Stimulated activated CD4-positive, alpha-beta T cell treated with anti-CD3 and anti-CD28 coated beads, Interleukin-12 subunit alpha, Interleukin-12 subunit beta, amount 100 ng/mL, for 24 hours (primary cell): ENCODE results near the gene SKIL.
"Not testable (repeated sequence)": the region's sequence is repeated elsewhere in the genome, so short reads cannot be mapped to it uniquely, and the experiment has no call there.

Experiments used
- DNase-seq, 2 experiments: peaks; one replicate each; pipeline ENCODE4 v3.0.0-alpha.2; 2020; ENCODE audit warnings: low read depth in 2 of 2

The SKIL gene

GRCh38 chr3:170357176-170358041, at the start of gene SKIL:
TSS of gene SKIL (plus strand) at chr3:170357715. CDS start at chr3:170360332, 2,617 bp downstream.
- DNase-seq = peak; percentile 89 to 93

- no peak for DNase-seq
Observed at GRCh38 chr3:170309046-170309445, 48.5 kb upstream of the SKIL start.

GRCh38 chr3:170317954-170318353, 39.6 kb upstream of the SKIL start:
- DNase-seq = no peak

- no peak for DNase-seq
Observed at GRCh38 chr3:170320461-170321121, 36.9 kb upstream of the SKIL start.

GRCh38 chr3:170321321-170322034, 36.0 kb upstream of the SKIL start:
- no peak for DNase-seq

- no peak for DNase-seq
Observed at GRCh38 chr3:170322566-170323269, 34.8 kb upstream of the SKIL start.

- no peak for DNase-seq
Observed at GRCh38 chr3:170323331-170323730, 34.2 kb upstream of the SKIL start.

GRCh38 chr3:170324962-170325361, 32.6 kb upstream of the SKIL start:
- DNase-seq = no peak

- DNase-seq = no peak
Observed at GRCh38 chr3:170327040-170327808, 30.3 kb upstream of the SKIL start.

- not testable (repeated sequence) for DNase-seq
Observed at GRCh38 chr3:170327868-170328548, 29.5 kb upstream of the SKIL start.

- no peak for DNase-seq
Observed at GRCh38 chr3:170330366-170330765, 27.1 kb upstream of the SKIL start.

- DNase-seq = no peak
Observed at GRCh38 chr3:170331143-170331542, 26.4 kb upstream of the SKIL start.

- no peak for DNase-seq
Observed at GRCh38 chr3:170337420-170337819, 20.1 kb upstream of the SKIL start.

GRCh38 chr3:170338690-170339340, 18.7 kb upstream of the SKIL start:
- no peak for DNase-seq

- DNase-seq = not testable (repeated sequence)
Observed at GRCh38 chr3:170342273-170342672, 15.2 kb upstream of the SKIL start.

GRCh38 chr3:170343859-170344258, 13.7 kb upstream of the SKIL start:
- DNase-seq = not testable (repeated sequence)

GRCh38 chr3:170344971-170345370, 12.5 kb upstream of the SKIL start:
- no peak for DNase-seq

GRCh38 chr3:170346481-170347392, 10.8 kb upstream of the SKIL start:
- no peak for DNase-seq
